GM12878 (cell line): ENCODE data around the gene POLD1. TPM values are rescaled to one million over a fixed set of nuclear protein-coding genes. Genes with fewer than 3 reads are reported as not detected.

Experiments
- ATAC-seq: fragments of 200-7000 bp; cut with Tn5 transposase; 3 replicates; pipeline ENCODE4 v1.9.1; 2020; ENCODE audit warnings: mild to moderate bottlenecking, moderate library complexity
- BruUV-seq: library from RNA; stranded (reverse); fragments of 400-500 nt; replicated peaks from 2 replicates; lab custom pipeline; 2021; lab: Mats Ljungman, UMichigan
- CTCF ChIA-PET: fragments of 300-600 bp; sonication (Branson Sonifier 250); formaldehyde crosslinking; extraction: SDS; loops from one replicate; lab custom pipeline; 2021; ENCODE audit warnings: inconsistent platforms; lab: Yijun Ruan, JAX
- POLR2A ChIA-PET: fragments of 350-600 bp; formaldehyde crosslinking; extraction: SDS; loops from one replicate; lab custom pipeline; 2021; ENCODE audit warnings: inconsistent platforms; lab: Charles Lee
- RAD21 ChIA-PET: fragments of 300-600 bp; sonication (Branson Sonifier 250); formaldehyde crosslinking; loops from one replicate; lab custom pipeline; 2023; ENCODE audit warnings: antibody characterized with exemption; ENCODE audit not compliant: unreplicated experiment; lab: Charles Lee
- SMC1A ChIA-PET: fragments of 300-600 bp; sonication (Branson Sonifier 250); formaldehyde crosslinking; loops from one replicate; lab custom pipeline; 2023; ENCODE audit not compliant: unreplicated experiment, uncharacterized antibody; lab: Charles Lee
- DNase-seq: peaks from one replicate; pipeline ENCODE4 v3.0.0-alpha.2; 2011; ENCODE audit warnings: low read depth, low spot score
- FAIRE-seq: peaks from 3 replicates; lab custom pipeline; 2011; peaks lifted over from hg19 to GRCh38; lab: Jason Lieb, UNC
- H2AFZ ChIP-seq: 2 replicates; pipeline ENCODE4 v1.6.0; 2011; ENCODE audit warnings: low read depth, low read length, control low read depth; ENCODE audit not compliant: control insufficient read depth
- H3K27ac ChIP-seq: 2 replicates; pipeline ENCODE4 v1.5.1; 2011; ENCODE audit warnings: control low read depth; ENCODE audit not compliant: control insufficient read depth, insufficient read depth
- H3K27me3 ChIP-seq, 2 experiments: replicated peaks in 1 of 2; 2 replicates each; pipeline versions ENCODE4 v1.6.0 to v1.6.1; 2011; ENCODE audit warnings: low read length in 1 of 2; ENCODE audit not compliant: control insufficient read depth in 2 of 2, insufficient read depth in 2 of 2
- H3K36me3 ChIP-seq, 2 experiments: 2 replicates each; pipeline ENCODE4 v1.5.1; 2011; ENCODE audit warnings: low read length in 1 of 2; ENCODE audit not compliant: control insufficient read depth in 2 of 2, insufficient read depth in 2 of 2
- H3K4me1 ChIP-seq: 2 replicates; pipeline ENCODE4 v1.6.1; 2011; ENCODE audit warnings: mild to moderate bottlenecking, low read length, moderate library complexity, mixed read lengths; ENCODE audit not compliant: control insufficient read depth, insufficient read depth
- H3K4me2 ChIP-seq: 2 replicates; pipeline ENCODE4 v1.6.0; 2011; ENCODE audit warnings: control low read depth; ENCODE audit not compliant: control insufficient read depth, insufficient read depth
- H3K4me3 ChIP-seq: fragments of 200-600 bp; sonication (generic); 2 replicates; pipeline ENCODE4 v1.5.1; 2016
- H3K79me2 ChIP-seq: 2 replicates; pipeline ENCODE4 v1.6.0; 2011; ENCODE audit warnings: low read length; ENCODE audit not compliant: control insufficient read depth, insufficient read depth
- H3K9ac ChIP-seq: 2 replicates; pipeline ENCODE4 v1.8.0; 2011; ENCODE audit warnings: low read length, control low read depth, mixed read lengths; ENCODE audit not compliant: control insufficient read depth, insufficient read depth
- H3K9me3 ChIP-seq: replicated peaks from 3 replicates; pipeline ENCODE4 v1.5.1; 2011; ENCODE audit warnings: mild to moderate bottlenecking, low read length; ENCODE audit not compliant: control insufficient read depth, insufficient read depth
- H4K20me1 ChIP-seq: 2 replicates; pipeline ENCODE4 v1.6.0; 2011; ENCODE audit not compliant: control insufficient read depth, insufficient read depth
- ATF3 ChIP-seq: IDR thresholded peaks from 2 replicates; pipeline ENCODE4 v1.6.1; 2011; ENCODE audit warnings: low read depth, mild to moderate bottlenecking, low read length, moderate library complexity, borderline replicate concordance; ENCODE audit errors: extremely low read depth
- FOS ChIP-seq: IDR thresholded peaks from 3 replicates; pipeline ENCODE4 v1.6.1; 2011; ENCODE audit warnings: borderline replicate concordance; ENCODE audit not compliant: insufficient read length; ENCODE audit errors: extremely low read depth
- KDM1A ChIP-seq: fragments of 200-600 bp; sonication (generic); IDR thresholded peaks from 2 replicates; pipeline ENCODE4 v1.6.1; 2016; ENCODE audit warnings: borderline replicate concordance
- MEF2B ChIP-seq: fragments of 450-650 bp; IDR thresholded peaks from 2 replicates; pipeline ENCODE4 v1.6.1; 2018; ENCODE audit warnings: mild to moderate bottlenecking, moderate library complexity; ENCODE audit not compliant: partially characterized antibody, poor library complexity, severe bottlenecking
- NR2C2 ChIP-seq: IDR thresholded peaks from 2 replicates; pipeline ENCODE4 v1.6.1; 2011; ENCODE audit warnings: borderline replicate concordance, low read depth; ENCODE audit not compliant: control insufficient read depth, insufficient read length
- RBBP5 ChIP-seq: fragments of 200-600 bp; sonication (generic); conservative IDR thresholded peaks from 2 replicates; pipeline ENCODE4 v1.6.1; 2016
- SIN3A ChIP-seq: IDR thresholded peaks from 2 replicates; pipeline ENCODE4 v1.6.1; 2012; ENCODE audit warnings: low read depth, low read length, improper control_type of control experiment
- SUPT20H ChIP-seq: IDR thresholded peaks from 2 replicates; pipeline ENCODE4 v1.6.1; 2011; ENCODE audit warnings: low read depth, mild to moderate bottlenecking, low read length, moderate library complexity, borderline replicate concordance; ENCODE audit not compliant: control insufficient read depth
- USF1 ChIP-seq: IDR thresholded peaks from 2 replicates; pipeline ENCODE4 v1.6.1; 2011; ENCODE audit warnings: borderline replicate concordance, low read depth, mild to moderate bottlenecking, moderate library complexity, mixed read lengths, low read length; ENCODE audit not compliant: insufficient read depth; ENCODE audit errors: extremely low read length
- WRNIP1 ChIP-seq: IDR thresholded peaks from 2 replicates; pipeline ENCODE4 v1.6.1; 2011; ENCODE audit warnings: low read depth, low read length, improper control_type of control experiment, borderline replicate concordance
- WGBS: methylation state at CpG from one replicate; pipeline ENCODE4 v1.1.6; 2016; ENCODE audit warnings: low lambda C conversion rate; ENCODE audit not compliant: insufficient replicate concordance, insufficient coverage; ENCODE audit errors: missing lambda C conversion rate; 5-methylcytosine and 5-hydroxymethylcytosine counted together
- in situ Hi-C: fragments of 300-500 bp; cut with MboI; formaldehyde crosslinking; loops from 9 replicates; pipeline ENCODE4 v1.14.3; 2018; ENCODE audit warnings: mixed read lengths
- intact Hi-C: fragments of 100-400 bp; cut with micrococcal nuclease; formaldehyde crosslinking; loops from one replicate; pipeline ENCODE4 v1.14.2; 2022; ENCODE audit not compliant: unreplicated experiment
- polyA plus RNA-seq, 11 experiments: library from polyadenylated mRNA; depleted of rRNA in 4 of 11; unstranded in 6 of 11; stranded (reverse) in 5 of 11; fragments of >200 nt; fragmentation: Nextera tagmentation in 4 of 11; fragmentation: Illumina TruSeq in 1 of 11; extraction: Ambion mirVana in 4 of 11; extraction: Trizol in 1 of 11; gene quantifications; 1 replicate in 1 of 11; 2 replicates in 10 of 11; pipeline versions ENCODE4 v1.2.1 to v1.2.3, GENCODE V29; 2011 to 2016; ENCODE audit warnings: inconsistent platforms in 2 of 11, missing spikeins in 2 of 11, low read depth in 1 of 11
- total RNA-seq, 4 experiments: library from RNA; depleted of rRNA in 3 of 4; stranded (reverse); fragments of >200 nt in 3 of 4; fragmentation: Illumina TruSeq in 1 of 4; extraction: Trizol in 1 of 4; gene quantifications; 2 replicates each; pipeline versions ENCODE4 v1.2.1 to v1.2.3, GENCODE V29; 2013 to 2021
- TF ChIP-seq, protein P1 (sequence below): fragments of 150-350 bp; IDR thresholded peaks from 2 replicates; pipeline ENCODE4 v1.6.1; 2014; ENCODE audit warnings: mild to moderate bottlenecking, low read depth, low read length

POLD1 gene
- total and polyA plus RNA-seq, 10 of the 15 experiments (the other 5 are each of a cell fraction or from before 2014, with no cell fraction given) = 0.76 to 165 (median 63.4) TPM

DNA sequence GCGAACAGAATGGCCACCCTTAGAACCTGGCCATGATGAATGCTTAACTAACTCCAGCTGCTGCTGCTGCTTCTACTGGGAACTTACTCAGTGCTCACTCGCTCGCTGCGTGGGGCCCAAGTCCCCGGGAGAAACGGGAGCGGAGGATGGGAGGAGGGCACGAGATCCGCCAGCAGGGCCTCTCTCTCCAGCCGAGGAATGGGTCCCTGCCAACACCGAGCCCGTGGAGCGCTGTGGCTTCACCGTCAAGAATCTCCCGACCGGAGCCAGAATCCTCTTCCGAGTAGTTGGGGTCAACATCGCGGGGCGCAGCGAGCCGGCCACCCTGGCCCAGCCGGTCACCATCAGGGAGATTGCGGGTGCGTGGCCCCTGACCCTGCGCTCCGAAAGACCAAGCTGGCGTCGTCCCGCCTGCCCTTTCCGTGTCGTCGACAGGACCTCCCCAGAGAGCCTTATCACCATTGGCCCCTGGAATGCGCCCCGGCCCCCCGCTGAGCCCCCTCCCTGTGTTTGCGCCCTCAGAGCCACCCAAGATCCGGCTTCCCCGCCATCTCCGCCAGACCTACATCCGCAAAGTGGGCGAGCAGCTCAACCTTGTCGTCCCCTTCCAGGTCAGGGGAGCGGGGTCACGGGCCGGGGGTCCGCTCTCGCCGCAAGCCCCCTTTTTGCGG lies 74.4 kb downstream of the POLD1 start:
- no peak for DNase-seq
- Histone ChIP-seq H3K27me3 (no peaks in the 10 kb centered on the region), H3K27ac (no peak overlapping the region), H3K4me3 (no peak overlapping the region), H3K79me2 (no peaks in the 10 kb centered on the region), H3K36me3 (no peaks in the 10 kb centered on the region), H3K4me1 (peaks cover 20% of the 10 kb centered on the region), H4K20me1 (no peaks in the 10 kb centered on the region), H2AFZ (no peak overlapping the region), H3K9ac (no peak overlapping the region), H3K9me3 (no peaks in the 10 kb centered on the region), H3K4me2 (no peak overlapping the region)
- in situ Hi-C loops = no loop called here
- TF ChIP-seq, protein P1, sequence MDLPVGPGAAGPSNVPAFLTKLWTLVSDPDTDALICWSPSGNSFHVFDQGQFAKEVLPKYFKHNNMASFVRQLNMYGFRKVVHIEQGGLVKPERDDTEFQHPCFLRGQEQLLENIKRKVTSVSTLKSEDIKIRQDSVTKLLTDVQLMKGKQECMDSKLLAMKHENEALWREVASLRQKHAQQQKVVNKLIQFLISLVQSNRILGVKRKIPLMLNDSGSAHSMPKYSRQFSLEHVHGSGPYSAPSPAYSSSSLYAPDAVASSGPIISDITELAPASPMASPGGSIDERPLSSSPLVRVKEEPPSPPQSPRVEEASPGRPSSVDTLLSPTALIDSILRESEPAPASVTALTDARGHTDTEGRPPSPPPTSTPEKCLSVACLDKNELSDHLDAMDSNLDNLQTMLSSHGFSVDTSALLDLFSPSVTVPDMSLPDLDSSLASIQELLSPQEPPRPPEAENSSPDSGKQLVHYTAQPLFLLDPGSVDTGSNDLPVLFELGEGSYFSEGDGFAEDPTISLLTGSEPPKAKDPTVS = no peak
- TF ChIP-seq KDM1A = no peak
- TF ChIP-seq ATF3 = no peak
- TF ChIP-seq SIN3A = no peak
- no peak for TF ChIP-seq SUPT20H
- no peak for TF ChIP-seq FOS
- TF ChIP-seq MEF2B = no peak
- no peak for TF ChIP-seq USF1
- TF ChIP-seq NR2C2 = no peak
- TF ChIP-seq RBBP5 = no peak
- TF ChIP-seq WRNIP1 = no peak
- no peak for ATAC-seq
- WGBS = 74% methylated on average over 34 of the region's 50 CpGs
- BruUV-seq = no TSS peak
- ChIA-PET RAD21 (no interaction called here), CTCF (no interaction called here), SMC1A (interaction anchor here (1.2 kb wide), 1 partner anchor 90 kb away, joined by 4 read pairs; no protein-coding TSS in a partner anchor), POLR2A (no interaction called here)
- intact Hi-C loops = no loop called here
- FAIRE-seq = no peak
